HEK293T (cell line): Measurements from ENCODE around the gene ZNF638.

Experiments used
- ARNT ChIP-seq: fragments of 450-650 bp; IDR thresholded peaks from 2 replicates; pipeline ENCODE4 v1.6.1; 2017; ENCODE audit warnings: mild to moderate bottlenecking
- BHLHE40 ChIP-seq: fragments of 450-650 bp; IDR thresholded peaks from 2 replicates; pipeline ENCODE4 v1.6.1; 2016; ENCODE audit warnings: mild to moderate bottlenecking, moderate library complexity, borderline replicate concordance
- ELF4 ChIP-seq: fragments of 450-650 bp; IDR thresholded peaks from 2 replicates; pipeline ENCODE4 v1.6.1; 2017; ENCODE audit warnings: antibody characterized with exemption
- FOXK2 ChIP-seq: fragments of 450-650 bp; IDR thresholded peaks from 2 replicates; pipeline ENCODE4 v1.6.1; 2016; ENCODE audit warnings: mild to moderate bottlenecking
- FOXM1 ChIP-seq: fragments of 450-650 bp; IDR thresholded peaks from 2 replicates; pipeline ENCODE4 v1.6.1; 2017; ENCODE audit warnings: mild to moderate bottlenecking, borderline replicate concordance
- HDGF ChIP-seq: fragments of 450-650 bp; IDR thresholded peaks from 2 replicates; pipeline ENCODE4 v1.6.1; 2017; ENCODE audit warnings: antibody characterized with exemption, borderline replicate concordance
- L3MBTL2 ChIP-seq: fragments of 450-650 bp; conservative IDR thresholded peaks from 2 replicates; pipeline ENCODE4 v1.6.1; 2016; ENCODE audit warnings: mild to moderate bottlenecking
- LEF1 ChIP-seq: fragments of 450-650 bp; IDR thresholded peaks from 2 replicates; pipeline ENCODE4 v1.6.1; 2017; ENCODE audit warnings: mild to moderate bottlenecking, borderline replicate concordance
- SP1 ChIP-seq: fragments of 450-650 bp; IDR thresholded peaks from 2 replicates; pipeline ENCODE4 v1.6.1; 2017
- SUZ12 ChIP-seq: fragments of 450-650 bp; IDR thresholded peaks from 2 replicates; pipeline ENCODE4 v1.6.1; 2016; ENCODE audit warnings: mild to moderate bottlenecking
- TARDBP ChIP-seq: fragments of 450-650 bp; IDR thresholded peaks from 2 replicates; pipeline ENCODE4 v1.6.1; 2016

DNA sequence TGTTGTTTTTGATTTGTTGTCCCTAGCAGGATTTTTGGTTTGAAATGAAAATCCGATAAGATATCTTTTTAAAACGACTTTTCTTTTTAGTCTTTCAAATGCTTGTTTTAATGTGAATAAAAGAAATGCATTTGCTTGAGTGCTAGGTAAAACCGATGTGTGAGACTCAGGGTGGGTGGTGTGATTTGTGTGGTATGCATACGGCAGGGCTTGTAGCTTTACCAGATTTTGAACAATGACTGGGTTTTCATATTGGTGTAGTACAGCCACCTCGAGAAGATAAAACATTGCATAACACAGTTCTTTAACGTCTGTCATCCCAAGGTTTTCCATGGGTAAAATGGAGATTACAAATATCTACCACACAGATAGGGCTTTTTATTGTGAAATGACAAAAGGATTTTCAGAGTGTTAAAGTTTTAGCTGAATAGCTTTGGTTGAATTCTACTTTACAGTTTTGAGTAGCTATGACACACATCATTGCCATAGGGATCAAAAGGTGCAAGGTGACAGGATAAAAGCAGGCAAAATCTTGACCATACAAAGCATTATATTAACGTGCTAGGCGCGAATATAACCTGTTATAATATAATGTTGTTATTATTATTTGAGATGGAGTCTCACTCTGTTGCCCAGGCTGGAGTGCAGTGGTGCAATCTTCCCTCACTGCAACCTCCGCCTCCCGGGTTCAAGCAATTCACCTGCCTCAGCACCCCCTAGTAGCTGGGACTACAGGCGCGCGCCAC is 824 bp upstream of the ZNF638 start:
- TF ChIP-seq HDGF (no peak), SUZ12 (no peak), FOXK2 (no peak), LEF1 (no peak), SP1 (no peak), ARNT (no peak), FOXM1 (no peak), BHLHE40 (no peak), TARDBP (no peak), ELF4 (no peak), L3MBTL2 (no peak)
